Non-pigmented ciliary epithelial cell (primary cell): ENCODE measurements around the gene ACP6.

Experiments
- DNase-seq: peaks from one replicate; pipeline ENCODE4 v3.0.0-alpha.2; 2010; ENCODE audit warnings: low read depth

The ACP6 gene

GRCh38 chr1:147651466-147651865 lies 18.9 kb downstream of the ACP6 start:
- DNase-seq: no peak

- no peak for DNase-seq
These were observed 21.4 kb downstream of the ACP6 start for GRCh38 chr1:147648933-147649332.

- no peak for DNase-seq
These were observed 22.3 kb downstream of the ACP6 start for GRCh38 chr1:147647796-147648633.

- DNase-seq: no peak
These were observed 26.4 kb downstream of the ACP6 start for GRCh38 chr1:147643974-147644373.

GRCh38 chr1:147641695-147642592 lies 28.4 kb downstream of the ACP6 start:
- no peak for DNase-seq

- no peak for DNase-seq
These were observed 29.0 kb downstream of the ACP6 start for GRCh38 chr1:147641291-147641690.

GRCh38 chr1:147640553-147641165 lies 29.7 kb downstream of the ACP6 start:
- peak; percentile 49 for DNase-seq

GRCh38 chr1:147636314-147636713 lies 34.0 kb downstream of the ACP6 start:
- DNase-seq: no peak

- no peak for DNase-seq
These were observed 35.0 kb downstream of the ACP6 start for GRCh38 chr1:147635342-147635741.

- DNase-seq: no peak
These were observed 35.7 kb downstream of the ACP6 start for GRCh38 chr1:147634645-147635044.

GRCh38 chr1:147633759-147634158 lies 36.6 kb downstream of the ACP6 start:
- no peak for DNase-seq

GRCh38 chr1:147631839-147632238 lies 38.5 kb downstream of the ACP6 start:
- DNase-seq: no peak

GRCh38 chr1:147630447-147630846 lies 39.9 kb downstream of the ACP6 start:
- no peak for DNase-seq

GRCh38 chr1:147630022-147630421 lies 40.3 kb downstream of the ACP6 start:
- DNase-seq: no peak

GRCh38 chr1:147628441-147628840 lies 41.9 kb downstream of the ACP6 start:
- no peak for DNase-seq

- no peak for DNase-seq
These were observed 42.8 kb downstream of the ACP6 start for GRCh38 chr1:147627435-147628110.

GRCh38 chr1:147626739-147627138 lies 43.6 kb downstream of the ACP6 start:
- DNase-seq: no peak

GRCh38 chr1:147626291-147626690 lies 44.0 kb downstream of the ACP6 start:
- DNase-seq: no peak

- DNase-seq: no peak
These were observed 44.8 kb downstream of the ACP6 start for GRCh38 chr1:147625362-147625995.

GRCh38 chr1:147624529-147624928 lies 45.8 kb downstream of the ACP6 start:
- no peak for DNase-seq

GRCh38 chr1:147624011-147624410 lies 46.3 kb downstream of the ACP6 start:
- no peak for DNase-seq

- DNase-seq: peak; percentile 35
These were observed 47.6 kb downstream of the ACP6 start for GRCh38 chr1:147622731-147623130.
